H9 (cell line): ENCODE data around the gene ADAMTSL2. TPM values are rescaled to one million over a fixed set of nuclear protein-coding genes. Genes with fewer than 3 reads are reported as not detected.

ENCODE experiments used
- DNase-seq: peaks from one replicate; pipeline ENCODE4 v3.0.0-alpha.2; 2017
- H2AFZ ChIP-seq: one replicate; pipeline ENCODE4 v1.6.1; 2013; ENCODE audit warnings: mild to moderate bottlenecking, low read length, control low read depth, moderate library complexity
- H2AK5ac ChIP-seq: 2 replicates; pipeline ENCODE4 v1.6.1; 2013; ENCODE audit warnings: low read length, control low read depth, mixed read lengths; ENCODE audit not compliant: insufficient read length
- H2BK120ac ChIP-seq: one replicate; pipeline ENCODE4 v1.6.1; 2013; ENCODE audit warnings: low read depth, mild to moderate bottlenecking, low read length, control low read depth, inconsistent platforms; ENCODE audit not compliant: poor library complexity, severe bottlenecking
- H2BK12ac ChIP-seq: 2 replicates; pipeline ENCODE4 v1.6.1; 2013; ENCODE audit warnings: low read length, control low read depth, mixed read lengths, low read depth; ENCODE audit not compliant: insufficient read length
- H2BK15ac ChIP-seq: 2 replicates; pipeline ENCODE4 v1.6.1; 2013; ENCODE audit warnings: low read depth, low read length, control low read depth
- H2BK20ac ChIP-seq: one replicate; pipeline ENCODE4 v1.6.1; 2013; ENCODE audit warnings: low read depth, mild to moderate bottlenecking, low read length, control low read depth, inconsistent platforms; ENCODE audit not compliant: poor library complexity, severe bottlenecking
- H2BK5ac ChIP-seq: 2 replicates; pipeline ENCODE4 v1.6.1; 2013; ENCODE audit warnings: low read length, control low read depth, mixed read lengths; ENCODE audit not compliant: insufficient read length
- H3K14ac ChIP-seq: 2 replicates; pipeline ENCODE4 v1.6.1; 2013; ENCODE audit warnings: low read length, control low read depth; ENCODE audit not compliant: insufficient read depth
- H3K18ac ChIP-seq: 2 replicates; pipeline ENCODE4 v1.6.1; 2013; ENCODE audit warnings: low read depth, mild to moderate bottlenecking, mixed read lengths, low read length, control low read depth; ENCODE audit not compliant: insufficient read length
- H3K23ac ChIP-seq: 2 replicates; pipeline ENCODE4 v1.6.1; 2013; ENCODE audit warnings: low read length, control low read depth, mixed read lengths, low read depth; ENCODE audit not compliant: insufficient read length
- H3K23me2 ChIP-seq: 2 replicates; pipeline ENCODE4 v1.6.1; 2013; ENCODE audit warnings: low read depth, mild to moderate bottlenecking, mixed read lengths, low read length, control low read depth; ENCODE audit not compliant: insufficient read length, poor library complexity, severe bottlenecking
- H3K27ac ChIP-seq: 2 replicates; pipeline ENCODE4 v1.5.1; 2013; ENCODE audit warnings: low read length, control low read depth, mixed read lengths, low read depth; ENCODE audit not compliant: insufficient read length
- H3K27me3 ChIP-seq: 2 replicates; pipeline ENCODE4 v1.6.1; 2013; ENCODE audit warnings: low read length, control low read depth, inconsistent platforms; ENCODE audit not compliant: insufficient read depth
- H3K4ac ChIP-seq: 2 replicates; pipeline ENCODE4 v1.6.1; 2013; ENCODE audit warnings: low read depth, mild to moderate bottlenecking, control low read depth, inconsistent platforms, low read length, moderate library complexity
- H3K4me1 ChIP-seq: 2 replicates; pipeline ENCODE4 v1.6.1; 2013; ENCODE audit warnings: low read length, control low read depth, inconsistent platforms; ENCODE audit not compliant: insufficient read depth
- H3K4me2 ChIP-seq: 2 replicates; pipeline ENCODE4 v1.6.1; 2013; ENCODE audit warnings: low read length, control low read depth, mixed read lengths; ENCODE audit not compliant: insufficient read length, insufficient read depth
- H3K56ac ChIP-seq: 2 replicates; pipeline ENCODE4 v1.6.1; 2013; ENCODE audit warnings: low read depth, mild to moderate bottlenecking, mixed read lengths, low read length, control low read depth; ENCODE audit not compliant: insufficient read length
- H3K79me1 ChIP-seq: 2 replicates; pipeline ENCODE4 v1.6.1; 2013; ENCODE audit warnings: low read depth, mild to moderate bottlenecking, moderate library complexity, low read length, control low read depth, inconsistent platforms; ENCODE audit not compliant: insufficient read depth, poor library complexity, severe bottlenecking
- H3K79me2 ChIP-seq: 2 replicates; pipeline ENCODE4 v1.6.1; 2013; ENCODE audit warnings: low read length, control low read depth, inconsistent platforms; ENCODE audit not compliant: insufficient read depth
- H3K9ac ChIP-seq: 2 replicates; pipeline ENCODE4 v1.6.1; 2013; ENCODE audit warnings: low read length, control low read depth, mixed read lengths; ENCODE audit not compliant: insufficient read length; ENCODE audit errors: extremely low read depth
- H3K9me3 ChIP-seq: one replicate; pipeline ENCODE4 v1.6.1; 2013; ENCODE audit warnings: low read depth, low read length, inconsistent platforms; ENCODE audit not compliant: control insufficient read depth
- H3T11ph ChIP-seq: one replicate; pipeline ENCODE4 v1.6.1; 2013; ENCODE audit warnings: mild to moderate bottlenecking, low read length, control low read depth, inconsistent platforms
- H4K20me1 ChIP-seq: one replicate; pipeline ENCODE4 v1.6.1; 2013; ENCODE audit not compliant: control insufficient read depth, insufficient read length, insufficient read depth
- H4K5ac ChIP-seq: 2 replicates; pipeline ENCODE4 v1.6.1; 2013; ENCODE audit warnings: low read depth, mild to moderate bottlenecking, mixed read lengths, low read length, control low read depth; ENCODE audit not compliant: insufficient read length
- H4K8ac ChIP-seq: replicated peaks from 2 replicates; pipeline ENCODE4 v1.6.1; 2013; ENCODE audit warnings: low read length, control low read depth, mixed read lengths, low read depth; ENCODE audit not compliant: insufficient read length
- H4K91ac ChIP-seq: 2 replicates; pipeline ENCODE4 v1.6.1; 2013; ENCODE audit warnings: low read depth, mild to moderate bottlenecking, moderate library complexity, mixed read lengths, low read length, control low read depth; ENCODE audit not compliant: insufficient read length
- H3K27ac Mint-ChIP-seq, 3 experiments: 2 replicates in 2 of 3; 3 replicates in 1 of 3; pipeline ENCODE4 v1.8.0; 2020 to 2021; ENCODE audit warnings: mixed read lengths in 3 of 3, mild to moderate bottlenecking in 1 of 3, moderate library complexity in 1 of 3
- H3K27me3 Mint-ChIP-seq: 2 replicates; pipeline ENCODE4 v1.8.0; 2021; ENCODE audit warnings: low read depth, mild to moderate bottlenecking, moderate library complexity, mixed read lengths
- H3K36me3 Mint-ChIP-seq, 3 experiments: 2 replicates in 2 of 3; 3 replicates in 1 of 3; pipeline ENCODE4 v1.8.0; 2020 to 2021; ENCODE audit warnings: low read depth in 3 of 3, mixed read lengths in 3 of 3; ENCODE audit not compliant: insufficient read depth in 1 of 3
- H3K4me1 Mint-ChIP-seq, 2 experiments: 2 replicates each; pipeline ENCODE4 v1.8.0; 2020; ENCODE audit warnings: mixed read lengths in 2 of 2
- H3K4me3 Mint-ChIP-seq, 2 experiments: 2 replicates in 1 of 2; 3 replicates in 1 of 2; pipeline ENCODE4 v1.8.0; 2020 to 2021; ENCODE audit warnings: mild to moderate bottlenecking in 2 of 2, mixed read lengths in 2 of 2, moderate library complexity in 1 of 2
- H3K9me3 Mint-ChIP-seq, 2 experiments: 2 replicates in 1 of 2; 3 replicates in 1 of 2; pipeline ENCODE4 v1.8.0; 2020; ENCODE audit warnings: mild to moderate bottlenecking in 2 of 2, mixed read lengths in 2 of 2, moderate library complexity in 1 of 2
- CTCF ChIP-seq: fragments of 200-600 bp; sonication (generic); conservative IDR thresholded peaks from 3 replicates; pipeline ENCODE4 v1.8.0; 2021; ENCODE audit warnings: antibody characterized with exemption, mild to moderate bottlenecking
- WGBS: extraction: QIAGEN DNeasy Blood & Tissue Kit; methylation state at CpG from one replicate; pipeline ENCODE4 v1.1.7; 2013; ENCODE audit warnings: missing lambda C conversion rate, low lambda C conversion rate, mixed read lengths; ENCODE audit not compliant: insufficient read length; ENCODE audit errors: extremely low coverage; 5-methylcytosine and 5-hydroxymethylcytosine counted together
- total RNA-seq: library from RNA; stranded (reverse); gene quantifications from 2 replicates; pipeline ENCODE4 v1.2.1, GENCODE V29; 2021

ADAMTSL2 gene
- total RNA-seq, 1 experiment from 2014 or later, result 0.61 TPM

GRCh38 chr9:133576031-133576874 lies 41.7 kb downstream of the ADAMTSL2 start:
- Histone ChIP-seq H3T11ph (no peak overlapping the region), H3K4me2 (no peak overlapping the region), H3K56ac (no peak overlapping the region), H2BK12ac (no peak overlapping the region), H3K27ac (no peak overlapping the region), H3K79me1 (no peaks in the 10 kb centered on the region), H3K23me2 (no peaks in the 10 kb centered on the region), H4K20me1 (no peaks in the 10 kb centered on the region), H3K4me1 (no peaks in the 10 kb centered on the region; the same call in 1 of the 2 replicates), H3K14ac (no peak overlapping the region; the same call in 1 of the 2 replicates), H2BK120ac (no peak overlapping the region), H2BK5ac (no peak overlapping the region), H3K18ac (no peak overlapping the region), H2AFZ (no peak overlapping the region), H3K23ac (no peak overlapping the region), H3K79me2 (no peaks in the 10 kb centered on the region), H2BK15ac (no peak overlapping the region), H3K27me3 (no peaks in the 10 kb centered on the region), H4K8ac (no peak overlapping the region), H3K9me3 (no peaks in the 10 kb centered on the region), H4K91ac (no peak overlapping the region), H2BK20ac (no peak overlapping the region), H2AK5ac (no peak overlapping the region), H3K9ac (no peak overlapping the region), H4K5ac (no peak overlapping the region), H3K4ac (no peak overlapping the region)
- H3K4me3 Mint-ChIP-seq, result no peak overlapping the region
- H3K36me3 Mint-ChIP-seq, result no peaks in the 10 kb centered on the region; a peak in 1 of 7 replicates
- no peak overlapping the region for H3K27ac Mint-ChIP-seq
- no CpG with 5 or more reads among the region's 23 CpGs for WGBS
- peaks cover 6% of the 10 kb centered on the region for H3K27me3 Mint-ChIP-seq
- peaks cover 29 to 40% of the 10 kb centered on the region in 2 experiments for H3K4me1 Mint-ChIP-seq
- DNase-seq, result no peak
- TF ChIP-seq CTCF, result no peak
- no peaks in the 10 kb centered on the region for H3K9me3 Mint-ChIP-seq
